ENCODE measurements around the gene XDH.

- TF ChIP-seq CTCF (IDR thresholded peaks at IDR 0.05) (no peak), POLR2AphosphoS5 (IDR thresholded peaks at IDR 0.05; ENCODE audit: insufficient read depth in 1 of 2, low read depth in 1 of 2) (no peak), POLR2A (IDR thresholded peaks at IDR 0.05) (no peak)
These were observed 34.8 kb downstream of the XDH start for GRCh38 chr2:31379747-31380146.
